HFF-Myc (cell line): ENCODE data around the gene REPIN1.
A peak's percentile ranks its signal among the peaks of the same experiment; 100 is the strongest.

ENCODE experiments used
- DNase-seq: peaks from one replicate; pipeline ENCODE4 v3.0.0-alpha.2; 2011; ENCODE audit warnings: low read depth; ENCODE audit errors: extremely low read depth
- H3K4me3 ChIP-seq: replicated peaks from 2 replicates; pipeline ENCODE4 v1.5.1; 2011; ENCODE audit warnings: low read depth, mild to moderate bottlenecking, control low read depth, low read length
- CTCF ChIP-seq: IDR thresholded peaks from 2 replicates; pipeline ENCODE4 v1.5.1; 2012; ENCODE audit warnings: mild to moderate bottlenecking, low read depth, low read length, control low read depth; ENCODE audit errors: missing control alignments

Gene REPIN1

GRCh38 chr7:150351587-150352194, 16.9 kb upstream of the REPIN1 start:
- DNase-seq, result no peak
- no peak for TF ChIP-seq CTCF
- no peak overlapping the region for H3K4me3 ChIP-seq

- DNase-seq, result no peak
- no peak for TF ChIP-seq CTCF
- H3K4me3 ChIP-seq, result no peak overlapping the region
Observed at GRCh38 chr7:150355666-150356059, 13.0 kb upstream of the REPIN1 start.

GRCh38 chr7:150356265-150356897, 12.2 kb upstream of the REPIN1 start:
- DNase-seq, result no peak
- peak; percentile 68 for TF ChIP-seq CTCF
- H3K4me3 ChIP-seq, result no peak overlapping the region

- no peak for DNase-seq
- TF ChIP-seq CTCF, result no peak
- H3K4me3 ChIP-seq, result no peak overlapping the region
Observed at GRCh38 chr7:150357270-150357669, 11.4 kb upstream of the REPIN1 start.

GRCh38 chr7:150357771-150358427, 10.7 kb upstream of the REPIN1 start:
- TF ChIP-seq CTCF, result no peak
- H3K4me3 ChIP-seq, result no peak overlapping the region
- DNase-seq, result no peak

- TF ChIP-seq CTCF, result no peak
- DNase-seq, result no peak
- H3K4me3 ChIP-seq, result no peak overlapping the region
Observed at GRCh38 chr7:150358433-150358832, 10.2 kb upstream of the REPIN1 start.
